GM20431 (cell line): ENCODE data around the gene RCL1.

Experiments used
- in situ Hi-C: fragments of 300-500 bp; cut with MseI, MboI; formaldehyde crosslinking; loops from one replicate; pipeline ENCODE4 v1.15.0; 2020; ENCODE audit warnings: low sequenced_read_pairs; ENCODE audit not compliant: unreplicated experiment

The RCL1 gene

GRCh38 chr9:4804531-4805016 is 11.8 kb downstream of the RCL1 start:
- in situ Hi-C loops, result no loop called here

GRCh38 chr9:4805191-4805918 is 12.6 kb downstream of the RCL1 start:
- in situ Hi-C loops, result no loop called here

GRCh38 chr9:4810565-4810964 is 17.8 kb downstream of the RCL1 start:
- in situ Hi-C loops, result no loop called here

DNA sequence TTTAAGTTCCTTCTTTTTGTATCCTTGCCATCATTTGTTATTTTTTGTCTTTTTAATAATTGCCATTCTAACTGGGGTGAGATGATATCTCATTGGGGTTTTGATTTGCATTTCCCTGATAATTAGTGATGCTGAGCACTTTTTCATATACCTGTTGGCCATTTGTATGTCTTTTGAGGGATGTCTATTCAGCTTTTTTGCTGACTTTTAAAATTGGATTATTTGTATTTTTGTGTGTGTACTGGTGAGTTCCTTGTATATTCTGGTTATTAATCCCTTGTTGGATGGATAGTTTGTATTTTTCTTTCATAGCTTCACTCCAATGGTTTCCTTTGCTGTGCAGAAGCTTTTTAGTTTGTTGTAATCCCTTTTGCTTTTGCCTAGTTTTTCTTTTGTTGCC is 19.1 kb downstream of the RCL1 start:
- in situ Hi-C loops, result no loop called here

- in situ Hi-C loops, result no loop called here
These were observed 20.1 kb downstream of the RCL1 start for GRCh38 chr9:4812858-4813257.

GRCh38 chr9:4814913-4815312 is 22.2 kb downstream of the RCL1 start:
- in situ Hi-C loops, result no loop called here

DNA sequence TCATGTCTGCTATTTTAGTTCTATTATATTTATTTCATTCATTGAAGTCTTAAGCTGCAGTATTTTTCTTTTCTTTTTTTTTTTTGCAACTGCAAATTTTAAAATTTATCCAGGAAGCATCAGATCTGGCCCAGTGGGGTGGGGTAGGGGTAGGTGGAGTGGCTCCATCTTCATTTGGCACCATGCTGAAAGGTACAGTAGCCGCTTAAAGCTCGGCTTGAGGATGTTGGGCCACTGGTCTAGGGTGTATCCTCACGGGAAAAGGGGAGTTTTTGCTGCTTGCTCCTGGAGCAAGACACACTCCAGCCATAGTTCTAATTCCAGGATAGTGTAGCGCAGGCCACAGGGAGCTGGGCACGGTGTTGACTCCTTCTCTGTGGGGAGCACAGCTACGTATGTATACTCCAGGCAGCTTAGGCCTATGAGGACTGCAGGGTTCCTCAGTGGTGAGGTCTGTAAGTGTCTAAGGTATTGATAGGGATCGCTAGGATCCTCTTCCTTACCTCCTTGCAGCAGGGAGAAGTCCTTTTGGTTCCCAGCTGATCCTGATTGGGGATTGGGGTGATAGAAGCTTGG is 22.7 kb downstream of the RCL1 start:
- in situ Hi-C loops, result no loop called here

- in situ Hi-C loops, result no loop called here
These were observed 27.4 kb downstream of the RCL1 start for GRCh38 chr9:4820168-4820567.

- in situ Hi-C loops, result no loop called here
These were observed 28.4 kb downstream of the RCL1 start for GRCh38 chr9:4821133-4821532.

DNA sequence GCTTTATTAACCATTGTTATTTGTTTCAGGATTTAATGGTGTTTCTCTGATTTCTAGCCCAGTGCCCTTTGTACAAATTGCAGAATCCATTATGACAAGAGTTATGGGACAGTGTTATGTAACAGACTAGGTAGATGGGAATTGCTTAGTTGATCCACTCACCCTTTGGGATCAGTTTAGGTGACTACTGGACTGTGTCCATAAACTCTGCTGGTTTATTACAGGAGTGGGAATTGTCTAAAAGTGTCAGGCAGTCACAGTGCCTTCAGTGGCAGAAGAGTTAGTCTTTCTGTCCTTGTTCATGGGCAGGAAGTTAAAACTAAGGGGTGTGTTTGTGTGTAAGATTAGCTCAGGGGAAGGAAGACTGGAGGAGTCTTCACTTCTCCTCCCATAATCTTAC is 29.3 kb downstream of the RCL1 start:
- in situ Hi-C loops, result no loop called here

DNA sequence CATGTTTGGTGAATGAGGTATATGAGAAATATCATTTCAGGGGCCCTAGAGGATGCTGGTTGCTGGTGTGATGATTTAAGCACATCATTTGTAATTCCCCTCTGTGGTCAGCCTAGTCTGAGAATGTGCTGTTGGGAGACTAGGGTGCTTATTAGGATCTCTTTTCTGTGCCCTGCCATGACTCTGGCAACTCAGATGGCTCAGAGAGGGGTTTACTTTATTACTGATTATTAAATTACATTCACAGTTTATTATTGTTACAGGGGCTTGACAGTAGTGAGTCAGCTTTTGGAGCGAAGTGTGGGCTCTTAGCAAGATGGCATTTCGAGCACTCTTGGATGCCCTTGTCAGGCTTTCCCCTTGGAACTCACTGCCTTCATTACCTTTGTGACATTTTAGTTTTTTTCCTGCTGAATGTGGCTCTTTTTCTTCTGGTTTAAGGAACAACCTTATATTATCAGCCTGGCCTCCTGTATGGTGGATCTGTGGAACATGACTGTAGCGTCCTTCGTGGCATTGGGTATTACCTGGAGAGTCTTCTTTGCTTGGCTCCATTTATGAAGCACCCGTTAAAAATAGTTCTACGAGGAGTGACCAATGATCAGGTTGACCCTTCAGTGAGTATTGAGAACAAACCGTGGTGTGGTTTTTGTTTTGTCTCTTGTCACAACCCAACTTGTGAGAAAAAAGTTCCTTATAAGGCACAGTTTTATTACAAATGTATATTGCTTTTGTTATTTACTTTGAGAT is 33.8 kb downstream of the RCL1 start:
- in situ Hi-C loops, result no loop called here

- in situ Hi-C loops, result no loop called here
These were observed 34.5 kb downstream of the RCL1 start for GRCh38 chr9:4827224-4827623.

DNA sequence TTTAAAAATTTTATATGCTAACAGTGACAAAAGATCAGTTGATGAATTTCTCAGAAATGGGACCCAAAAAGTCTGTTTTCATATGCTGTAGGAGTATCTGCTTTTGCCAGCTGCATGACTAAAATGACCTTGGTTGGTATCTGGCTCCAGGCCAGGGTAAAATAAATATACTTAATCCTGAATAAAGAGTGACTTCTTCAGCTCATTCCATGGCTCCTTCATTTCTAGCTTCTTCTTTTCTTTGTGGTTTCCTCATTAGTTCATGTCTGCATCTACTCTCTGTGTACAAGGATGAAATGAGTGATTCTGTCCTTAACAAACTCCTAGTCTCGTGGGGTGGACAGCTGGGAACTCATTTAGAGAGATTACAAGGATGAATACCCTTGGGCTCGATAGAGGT is 36.0 kb downstream of the RCL1 start:
- in situ Hi-C loops, result no loop called here

DNA sequence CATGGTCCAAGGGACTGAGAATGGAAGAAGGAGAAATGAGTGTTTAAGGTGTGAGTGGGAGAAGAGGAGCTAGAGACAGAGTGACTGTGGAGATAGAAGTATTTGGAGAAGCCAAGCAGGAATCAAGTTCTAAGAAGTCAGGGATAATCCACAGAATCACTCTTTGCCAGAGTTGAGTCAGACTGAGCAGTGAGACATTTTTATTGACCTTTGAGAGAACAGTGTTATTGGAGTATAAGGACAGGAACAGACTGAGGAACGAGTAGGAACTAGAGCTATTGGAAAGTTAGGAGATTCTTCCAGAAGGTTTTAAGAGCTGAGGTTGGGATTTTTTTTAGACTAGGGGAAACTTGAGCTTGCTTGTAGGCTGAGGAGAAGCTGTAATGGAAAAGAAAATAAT is 37.2 kb downstream of the RCL1 start:
- in situ Hi-C loops, result no loop called here

GRCh38 chr9:4830699-4831098 is 38.0 kb downstream of the RCL1 start:
- in situ Hi-C loops, result no loop called here

DNA sequence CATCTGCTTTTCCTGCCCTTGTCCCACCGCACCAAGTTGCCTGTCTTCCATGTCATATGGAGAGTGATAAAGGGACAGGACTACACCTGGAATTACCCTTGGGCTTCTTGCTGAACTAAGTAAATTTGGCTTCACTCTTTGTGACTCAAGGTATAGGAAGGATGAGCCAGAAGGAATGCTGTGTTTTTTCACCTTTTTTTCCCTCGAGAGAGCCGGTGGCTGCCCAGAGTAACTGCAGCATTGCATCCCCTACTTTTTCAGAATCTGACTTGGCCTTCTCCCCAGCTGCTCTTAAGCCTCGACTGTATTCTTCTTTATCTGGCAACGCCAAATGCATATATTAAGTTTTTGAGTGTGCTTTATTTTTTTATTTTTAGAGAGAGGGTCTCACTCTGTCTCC is 38.4 kb downstream of the RCL1 start:
- in situ Hi-C loops, result no loop called here

DNA sequence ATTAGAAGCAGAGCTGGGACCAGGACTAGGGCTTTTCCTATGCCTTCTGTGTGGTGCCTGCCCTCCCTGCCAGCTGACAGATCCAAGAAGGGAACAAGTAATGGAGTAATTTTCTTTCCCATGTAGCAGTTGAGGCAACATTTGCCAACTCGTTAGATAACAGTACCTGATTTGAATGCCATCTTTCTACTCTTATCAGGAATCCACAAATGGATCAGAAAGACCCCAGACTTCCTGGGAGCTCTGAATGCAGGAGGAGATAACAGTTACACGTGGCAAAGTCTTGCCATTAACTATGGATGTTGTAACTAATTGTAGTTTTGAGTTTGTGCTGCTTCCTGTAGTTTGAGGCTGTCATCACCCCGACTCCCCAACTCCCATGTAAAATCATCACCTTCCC is 39.2 kb downstream of the RCL1 start:
- in situ Hi-C loops, result no loop called here

DNA sequence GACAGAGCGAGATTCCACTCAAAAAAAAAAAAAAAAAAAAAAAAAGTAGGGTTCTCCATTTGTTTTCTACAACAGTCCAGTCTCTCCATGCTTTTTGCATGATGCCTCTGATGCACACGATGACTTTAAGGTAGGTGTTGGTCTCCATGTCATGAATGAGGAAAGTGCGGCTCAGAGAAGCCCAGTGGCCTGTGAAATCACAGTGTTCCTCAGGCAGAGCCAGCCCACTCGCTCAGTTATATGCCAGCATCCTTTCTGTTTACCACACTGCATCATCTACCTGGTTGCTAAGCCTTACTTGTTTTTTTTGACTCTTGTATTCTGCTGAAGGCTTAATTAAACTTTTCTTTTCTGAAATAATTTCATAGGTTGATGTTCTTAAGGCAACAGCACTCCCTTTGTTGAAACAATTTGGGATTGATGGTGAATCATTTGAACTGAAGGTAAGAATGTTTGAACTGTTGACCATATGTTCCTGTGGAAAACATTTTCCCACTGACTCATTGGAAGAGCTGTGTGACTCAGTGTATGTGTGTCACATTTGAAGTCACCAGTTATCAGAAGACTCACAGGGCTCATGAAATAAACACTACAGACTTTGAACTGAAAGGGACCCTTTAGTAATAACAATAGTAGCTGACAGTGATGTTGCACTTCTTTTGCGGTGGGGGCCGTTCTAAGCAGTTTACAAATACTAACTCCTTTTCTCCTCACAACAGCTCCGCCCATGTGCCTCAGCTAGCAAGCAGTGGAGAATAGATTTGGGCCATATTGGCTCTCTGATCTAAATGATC is 40.2 kb downstream of the RCL1 start:
- in situ Hi-C loops, result no loop called here

GRCh38 chr9:4833781-4834560 is 41.2 kb downstream of the RCL1 start:
- in situ Hi-C loops, result no loop called here

DNA sequence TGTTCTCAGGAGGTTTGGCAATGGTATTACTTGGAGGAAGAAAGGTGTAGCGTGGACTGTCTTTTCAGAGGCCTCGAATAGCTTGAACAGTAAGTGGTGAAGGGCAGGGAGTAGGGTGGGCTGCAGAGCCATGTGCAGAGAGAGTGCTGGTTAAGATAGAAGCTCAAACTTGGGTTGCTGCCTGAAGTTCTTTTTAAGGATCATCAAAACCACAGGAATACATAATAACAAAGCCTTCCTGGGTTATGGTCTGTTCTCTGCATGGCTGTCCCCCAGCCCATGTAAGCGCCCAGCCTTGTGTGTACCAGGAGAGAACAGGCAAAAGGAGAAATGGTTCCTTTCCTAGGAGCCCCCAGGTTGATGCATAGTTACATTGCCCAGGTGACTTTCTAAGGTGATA is 43.9 kb downstream of the RCL1 start:
- in situ Hi-C loops, result no loop called here
